Head of caudate nucleus (tissue), 42 donors: Measurements from ENCODE around the gene SVOP.
"Not testable (repeated sequence)": the region's sequence is repeated elsewhere in the genome, so short reads cannot be mapped to it uniquely, and the experiment has no call there.

Source experiments
- DNase-seq, 42 donors: peaks; one replicate each; pipeline versions ENCODE4 v3.0.0 to v3.0.0-alpha.2; 2020 to 2021; ENCODE audit warnings: mixed read lengths in 7 of 42
- intact Hi-C: fragments of 100-400 bp; cut with DNase I; formaldehyde crosslinking; loops from one replicate; pipeline ENCODE4 v1.15.0; 2022

SVOP gene

DNA sequence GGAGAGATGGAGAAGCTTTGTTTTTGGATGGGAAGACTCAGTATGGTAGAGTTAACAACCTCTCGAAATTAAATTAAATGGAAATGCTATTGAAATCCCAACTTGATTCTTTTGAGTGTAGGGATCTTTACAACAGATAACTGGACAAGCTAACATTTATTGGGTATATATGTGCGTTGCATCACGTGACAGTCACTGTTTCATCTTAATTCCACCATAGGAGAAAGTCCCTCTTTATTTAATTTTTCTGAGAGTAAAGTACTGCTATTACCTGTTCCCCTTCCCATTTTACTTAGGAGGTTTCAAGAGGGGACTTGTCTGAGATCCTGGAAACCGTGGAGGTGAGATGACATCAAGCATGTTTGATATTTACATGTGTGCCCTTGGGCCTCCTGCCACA, 152.1 kb downstream of the SVOP start:
- intact Hi-C loops: no loop called here
- DNase-seq: no peak

DNA sequence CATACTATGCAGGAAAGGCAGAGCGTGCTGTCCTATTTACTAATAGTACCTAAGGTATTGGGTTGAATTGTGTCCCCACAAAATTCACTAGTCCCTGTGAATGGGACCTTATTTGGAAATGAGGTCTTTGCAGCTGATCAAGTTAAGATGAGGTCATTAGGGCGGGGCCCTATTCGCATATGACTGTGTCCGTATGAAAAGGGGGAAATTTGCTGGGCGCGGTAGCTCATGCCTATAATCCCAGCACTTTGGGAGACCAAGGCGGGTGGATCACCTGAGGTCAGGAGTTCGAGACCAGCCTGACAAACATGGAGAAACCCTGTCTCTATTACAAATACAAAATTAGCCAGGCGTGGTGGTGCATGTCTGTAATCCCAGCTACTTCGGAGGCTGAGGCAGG, 154.8 kb downstream of the SVOP start:
- DNase-seq, intact Hi-C loops: not testable (repeated sequence)

DNA sequence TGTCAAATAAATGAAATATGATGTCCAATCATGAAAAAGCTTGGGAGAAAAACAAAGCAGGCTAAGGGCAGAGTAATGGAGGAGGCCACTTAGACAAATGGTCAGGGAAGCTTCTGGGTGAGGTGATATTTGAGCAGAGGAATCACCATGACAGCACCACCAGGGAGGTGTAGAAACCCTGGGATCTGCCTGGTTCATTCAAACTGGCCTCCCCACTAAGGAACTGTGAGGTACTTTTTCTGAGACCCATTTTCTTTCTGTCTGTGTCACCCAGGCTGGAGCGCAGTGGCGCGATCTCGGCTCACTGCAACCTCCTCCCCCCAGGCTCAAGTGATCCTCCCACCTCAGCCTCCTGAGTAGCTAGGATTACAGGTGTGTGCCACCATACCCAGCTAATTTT, 155.7 kb downstream of the SVOP start:
- DNase-seq: no peak
- intact Hi-C loops: no loop called here

DNA sequence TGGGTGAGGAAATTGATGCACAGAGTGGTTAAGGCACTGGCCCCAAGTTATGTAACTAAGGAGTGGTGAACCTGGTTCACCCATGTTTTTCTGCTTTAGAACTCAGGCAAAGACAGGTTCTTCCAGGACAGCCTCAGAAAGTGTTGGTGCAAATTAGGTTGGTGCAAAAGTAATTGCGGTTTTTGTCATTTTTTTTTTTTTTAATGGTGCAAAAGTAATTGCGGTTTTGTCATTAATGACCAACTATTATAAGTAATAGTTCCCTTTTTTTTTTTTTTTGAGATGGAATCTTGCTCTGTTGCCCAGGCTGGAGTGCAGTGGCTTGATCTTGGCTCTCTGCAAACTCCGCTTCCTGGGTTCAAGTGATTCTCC, 158.3 kb downstream of the SVOP start:
- intact Hi-C loops: no loop called here
- DNase-seq: no peak

DNA sequence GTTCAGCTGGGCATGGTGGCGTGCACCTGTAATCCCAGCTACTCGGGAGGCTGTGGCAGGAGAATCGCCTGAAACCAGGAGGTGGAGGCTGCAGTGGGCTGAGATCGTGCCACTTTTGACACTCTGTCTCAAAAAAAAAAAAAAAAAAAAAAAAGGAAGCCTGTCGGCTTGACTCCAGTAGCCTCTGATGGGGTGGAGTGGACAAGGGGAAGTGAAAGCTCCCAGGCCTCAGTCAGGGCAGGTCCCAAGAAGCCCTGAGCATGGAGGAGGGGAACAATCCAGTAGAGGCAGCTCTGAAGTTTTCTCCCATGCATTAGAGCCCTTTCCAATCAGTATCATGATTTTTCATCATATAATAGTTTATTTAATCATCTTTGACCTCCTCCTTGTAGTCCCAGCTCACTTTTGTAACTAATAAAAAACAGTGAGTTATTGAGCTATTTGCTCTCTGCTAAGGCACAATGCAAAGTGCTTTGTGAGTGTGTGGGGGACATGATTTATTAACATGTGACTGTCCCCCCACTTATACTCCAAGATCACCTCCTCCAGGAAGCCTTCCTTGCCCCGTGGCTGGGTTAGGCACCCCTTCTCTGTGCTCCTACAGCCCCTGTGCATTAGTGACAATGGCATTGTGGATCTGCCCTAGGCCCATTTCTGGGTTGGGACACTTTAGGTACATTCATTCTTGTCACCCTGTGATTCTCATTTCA, 158.8 kb downstream of the SVOP start:
- DNase-seq: peak in 7 of 42 donors; percentile 32 to 63 (median 39)
- intact Hi-C loops: no loop called here

DNA sequence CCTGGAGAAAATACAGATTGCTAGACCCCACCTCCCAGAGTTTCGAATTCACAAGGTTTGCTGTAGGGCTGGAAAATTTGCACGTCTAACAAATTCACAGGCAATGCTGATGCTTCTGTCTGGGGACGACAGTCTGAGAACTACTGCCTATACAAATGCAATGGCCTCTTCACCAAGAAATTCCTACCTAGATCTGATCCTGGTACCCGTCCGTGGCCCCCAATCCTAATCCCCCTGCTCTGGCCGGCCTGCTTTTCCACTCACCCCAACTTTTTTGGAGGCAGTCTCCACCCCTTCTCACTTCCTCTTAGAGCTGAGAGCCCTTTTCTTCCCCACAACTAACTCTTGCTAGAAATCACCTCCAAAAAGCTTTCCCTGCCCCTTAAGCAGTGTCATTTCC, 160.4 kb downstream of the SVOP start:
- intact Hi-C loops: no loop called here
- DNase-seq: no peak

DNA sequence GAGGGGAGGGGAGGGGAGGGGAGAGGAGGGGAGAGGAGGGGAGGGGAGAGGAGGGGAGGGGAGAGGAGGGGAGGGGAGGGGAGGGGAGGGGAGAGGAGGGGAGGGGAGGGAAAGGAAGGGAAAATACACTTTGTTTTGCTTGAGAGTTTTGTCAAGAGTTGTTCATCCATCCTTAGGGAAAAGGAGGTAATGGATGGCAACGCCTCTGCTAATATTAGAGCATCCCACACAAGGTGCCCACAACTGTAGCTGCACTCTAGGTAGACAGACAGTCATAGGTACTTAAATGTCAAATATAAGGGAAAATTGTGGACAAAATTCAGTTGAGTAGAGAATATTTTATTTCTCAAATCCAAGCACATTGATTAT, 161.0 kb downstream of the SVOP start:
- DNase-seq: no peak
- intact Hi-C loops: no loop called here

DNA sequence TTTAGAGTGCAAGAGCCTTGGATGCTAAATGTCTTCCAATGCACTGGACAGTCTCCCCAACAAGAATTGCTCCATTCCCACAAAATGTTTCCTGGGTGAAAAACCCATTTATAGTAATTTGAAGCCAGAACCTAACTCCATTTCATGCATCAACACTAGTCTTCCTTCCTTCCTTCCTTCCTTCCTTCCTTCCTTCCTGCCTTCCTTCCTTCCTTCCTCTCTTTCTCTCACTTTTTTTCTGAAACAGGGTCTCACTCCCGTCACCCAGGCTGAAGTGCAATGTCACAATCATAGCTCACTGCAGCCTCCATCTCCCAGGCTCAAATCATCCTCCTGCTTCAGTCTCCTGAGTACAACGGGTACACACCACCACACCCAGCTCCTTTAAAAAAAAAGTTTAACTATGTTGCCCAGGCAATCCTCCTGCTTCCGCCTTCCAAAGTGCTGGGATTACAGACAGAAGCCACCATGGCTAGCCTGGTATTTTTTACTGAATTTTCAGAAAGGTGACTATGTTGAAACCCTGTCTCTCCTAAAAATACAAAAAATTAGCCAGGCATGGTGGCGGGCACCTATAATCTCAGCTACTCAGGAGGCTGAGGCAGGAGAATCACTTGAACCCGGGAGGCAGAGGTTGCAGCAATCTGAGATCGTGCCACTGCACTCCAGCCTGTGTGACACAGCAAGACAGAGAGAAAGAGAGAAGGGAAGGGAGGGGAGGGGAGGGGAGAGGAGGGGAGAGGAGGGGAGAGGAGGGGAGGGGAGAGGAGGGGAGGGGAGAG, 161.5 kb downstream of the SVOP start:
- intact Hi-C loops: not testable (repeated sequence)

DNA sequence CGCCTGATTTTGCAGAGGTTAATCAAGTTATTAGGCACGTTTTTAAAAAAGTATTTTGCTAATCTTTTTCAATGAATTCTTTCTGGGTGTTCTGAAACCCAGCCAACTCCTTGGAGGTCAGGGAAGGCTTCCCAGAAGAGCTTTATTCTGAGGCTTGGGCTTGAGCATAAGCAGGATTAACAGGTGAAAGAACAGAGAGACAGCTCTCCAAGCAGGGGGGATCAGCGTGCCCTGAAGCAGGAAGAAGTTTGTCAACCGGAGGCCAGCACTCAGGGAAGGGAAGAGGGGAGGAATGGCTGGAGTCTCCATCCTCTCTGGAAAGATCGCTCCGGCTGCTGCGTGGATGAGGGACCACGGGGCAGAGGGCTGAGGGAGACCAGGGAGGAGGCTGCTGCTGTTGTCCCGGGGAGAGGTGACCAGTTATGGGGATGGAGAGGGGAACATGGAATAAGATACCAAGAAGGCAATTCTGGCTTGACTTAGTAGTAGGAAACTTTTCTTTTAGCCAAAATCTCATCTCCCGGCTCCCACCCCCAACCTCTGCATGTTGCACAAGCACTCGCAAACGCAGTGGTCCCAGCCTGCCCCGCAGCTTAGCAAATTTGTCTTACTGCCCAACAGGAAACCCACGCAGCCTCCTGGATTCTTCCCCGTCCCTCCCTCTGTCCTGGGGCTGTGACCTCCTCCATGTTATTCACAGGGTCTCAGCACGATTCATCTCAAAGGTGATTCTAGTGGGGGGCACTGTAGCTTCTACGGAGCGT, 162.4 kb downstream of the SVOP start:
- peak in 11 of 42 donors; percentile 12 to 51 (median 23) for DNase-seq
- intact Hi-C loops: no loop called here

More for the DNA sequence above, 161.5 kb downstream of the SVOP start:
- not testable (repeated sequence) for DNase-seq
